Epithelial cell of alveolus of lung (primary cell): ENCODE data around the gene SRP14. TPM values are rescaled to one million over a fixed set of nuclear protein-coding genes. Genes with fewer than 3 reads are reported as not detected.

Experiments used
- total RNA-seq: library from RNA; depleted of rRNA; stranded (reverse); fragments of >200 nt; gene quantifications from 2 replicates; pipeline ENCODE4 v1.2.1, GENCODE V29; 2015

SRP14 gene, protein sequence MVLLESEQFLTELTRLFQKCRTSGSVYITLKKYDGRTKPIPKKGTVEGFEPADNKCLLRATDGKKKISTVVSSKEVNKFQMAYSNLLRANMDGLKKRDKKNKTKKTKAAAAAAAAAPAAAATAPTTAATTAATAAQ
- 239 and 417 TPM in 2 replicates for total RNA-seq

DNA sequence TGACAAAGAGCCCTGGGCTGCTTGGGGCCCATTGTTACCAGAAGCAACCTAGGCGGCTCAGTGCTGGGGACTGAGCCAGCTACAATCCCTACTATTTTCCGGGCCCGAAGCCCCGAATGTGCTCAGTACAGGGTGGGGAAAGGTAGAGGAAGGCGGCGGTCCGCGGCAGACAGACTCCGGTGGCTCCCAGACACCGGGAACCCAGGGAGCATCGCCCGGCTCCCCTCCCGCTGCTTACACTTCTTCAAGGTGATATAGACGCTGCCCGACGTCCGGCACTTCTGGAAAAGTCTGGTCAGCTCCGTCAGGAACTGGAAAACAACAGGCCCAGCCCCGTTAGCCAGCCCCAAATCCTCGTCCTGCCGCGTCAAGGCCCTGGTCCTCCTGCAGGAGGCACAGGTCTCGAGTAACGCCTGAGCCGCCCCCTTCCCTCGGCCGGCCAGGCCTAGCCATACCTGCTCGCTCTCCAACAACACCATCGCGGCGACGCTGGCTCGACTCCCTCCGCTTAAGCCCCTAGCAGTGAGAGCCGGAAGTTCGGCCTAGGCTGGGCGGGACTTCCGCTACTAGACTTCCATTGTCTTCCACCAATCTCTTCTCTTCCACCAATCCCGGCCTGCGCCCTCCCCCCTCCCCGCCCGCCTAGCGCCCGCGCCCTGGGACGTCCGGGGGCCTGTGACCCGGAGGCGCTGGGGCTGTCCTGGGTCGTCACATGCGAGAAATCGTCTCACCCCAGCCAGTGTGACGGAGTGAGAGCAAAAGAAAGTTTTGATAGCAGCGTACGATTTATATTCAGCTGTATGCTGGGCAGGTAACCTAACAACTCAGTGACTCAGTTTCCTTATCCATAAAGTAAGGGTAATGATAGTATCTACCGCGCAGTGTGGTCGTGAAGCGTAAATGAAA, at the start of gene SRP14:
Gene SRP14 (minus strand): TSS at position 544 of the 906 bp plus-strand sequence. CDS start 65 bp downstream, at position 479.

Other genes with a start within 250 kb of the SRP14 start
- gene GPR176, start 118.9 kb downstream of the SRP14 start, total RNA-seq, result 47.6 and 89.3 TPM in 2 replicates
- 54.9 and 55.9 TPM in 2 replicates for gene EIF2AK4, start 105.1 kb downstream of the SRP14 start, total RNA-seq
- 1.7 and 30.4 TPM in 2 replicates for gene BMF, start 69.7 kb upstream of the SRP14 start, total RNA-seq
- 10.3 and 18.2 TPM in 2 replicates for gene BUB1B, start 121.9 kb upstream of the SRP14 start, total RNA-seq
- 0.13 TPM in 1 of 2 replicates, not detected in the other for gene PAK6, start 199.9 kb upstream of the SRP14 start, total RNA-seq
- gene ANKRD63, start 243.9 kb upstream of the SRP14 start, total RNA-seq, result not detected in 2 replicates